GM06990 (cell line): ENCODE measurements around the gene SRM.

ENCODE experiments used
- DNase-seq: peaks from one replicate; pipeline ENCODE4 v3.0.0-alpha.2; 2011; ENCODE audit not compliant: insufficient read length; ENCODE audit errors: extremely low read depth
- H3K27me3 ChIP-seq: replicated peaks from 2 replicates; pipeline ENCODE4 v1.6.0; 2011; ENCODE audit warnings: low read length; ENCODE audit not compliant: control insufficient read depth, insufficient read depth
- H3K36me3 ChIP-seq: 2 replicates; pipeline ENCODE4 v1.5.1; 2011; ENCODE audit warnings: low read length; ENCODE audit not compliant: control insufficient read depth, insufficient read depth
- H3K4me3 ChIP-seq: replicated peaks from 2 replicates; pipeline ENCODE4 v1.5.1; 2011; ENCODE audit warnings: low read depth, mild to moderate bottlenecking, control low read depth, low read length
- CTCF ChIP-seq: IDR thresholded peaks from 2 replicates; pipeline ENCODE4 v1.5.1; 2011; ENCODE audit warnings: low read length, control low read depth, mild to moderate bottlenecking, inconsistent platforms; ENCODE audit not compliant: insufficient read depth, poor library complexity, severe bottlenecking

Gene SRM

GRCh38 chr1:11013160-11013531 is 46.7 kb downstream of the SRM start:
- no peak for DNase-seq
- peak overlapping the region; percentile 96 for H3K4me3 ChIP-seq
- H3K27me3 ChIP-seq: no peaks in the 10 kb centered on the region
- peaks cover 9% of the 10 kb centered on the region for H3K36me3 ChIP-seq
- no peak for TF ChIP-seq CTCF

DNA sequence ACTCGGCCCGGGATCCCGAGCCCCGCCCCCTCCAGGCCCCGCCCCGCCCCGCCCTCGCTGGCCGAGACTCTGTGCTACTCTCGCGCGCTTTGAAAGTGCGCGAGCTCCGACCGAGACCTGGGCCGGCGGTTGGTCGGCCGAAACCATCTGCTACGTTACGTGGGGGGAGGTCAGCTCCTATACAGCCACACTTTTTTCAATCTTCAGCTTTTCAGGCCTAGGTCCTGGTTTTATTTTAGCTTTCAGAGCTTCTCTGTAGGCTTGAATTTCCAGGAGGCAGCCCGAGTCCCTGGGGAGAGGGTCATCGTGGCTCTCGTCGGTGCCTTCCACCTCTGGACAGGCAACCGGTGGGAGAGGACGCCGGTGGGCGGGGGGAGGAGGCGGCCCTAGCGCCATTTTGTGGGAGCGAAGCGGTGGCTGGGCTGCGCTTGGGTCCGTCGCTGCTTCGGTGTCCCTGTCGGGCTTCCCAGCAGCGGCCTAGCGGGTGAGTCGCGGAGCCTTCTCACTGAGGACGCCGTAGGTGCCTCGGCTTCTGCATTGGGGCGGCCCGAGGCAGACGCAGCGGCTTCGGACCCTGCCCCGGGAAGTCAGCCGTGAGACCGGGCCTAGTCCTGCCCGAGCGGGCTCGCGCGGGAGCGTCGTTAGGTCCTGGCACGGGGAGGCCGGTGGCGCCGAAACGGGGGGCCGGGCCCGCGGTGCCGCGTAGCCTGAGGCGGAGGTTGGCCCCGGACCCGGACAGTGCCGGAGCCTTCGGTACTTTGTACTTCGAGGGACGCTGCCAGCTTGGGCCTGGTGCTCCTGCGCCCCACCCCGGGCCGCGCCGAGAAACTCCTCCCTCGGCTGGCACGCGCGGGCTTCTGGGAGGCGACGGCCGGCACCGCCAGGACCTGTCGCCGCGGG is 47.3 kb downstream of the SRM start, which contains the start of gene TARDBP:
TSS of gene TARDBP (plus strand) at position 395 of the 900 bp plus-strand sequence. CDS start 1,074 bp downstream, outside the sequence.
- H3K4me3 ChIP-seq: peak within 1 kb of the TSS; percentile 96
- peak; percentile 94 for DNase-seq
- H3K27me3 ChIP-seq: no peaks in the 10 kb centered on the region
- H3K36me3 ChIP-seq: peaks cover 9% of the 10 kb centered on the region
- TF ChIP-seq CTCF: no peak
